Liver (tissue), 9 donors: Measurements from ENCODE around the gene FCF1. TPM values are rescaled to one million over a fixed set of nuclear protein-coding genes. Genes with fewer than 3 reads are reported as not detected.

Experiments
- DNase-seq: peaks from one replicate; pipeline ENCODE4 v3.0.0-alpha.2; 2017; ENCODE audit warnings: low spot score
- H3K27ac ChIP-seq, 2 donors: one replicate each; pipeline ENCODE4 v1.7.0; 2013; ENCODE audit warnings: inconsistent platforms in 2 of 2, low read length in 2 of 2, control low read depth in 1 of 2, low read depth in 1 of 2, mild to moderate bottlenecking in 1 of 2
- H3K27me3 ChIP-seq, 4 donors: one replicate each; pipeline versions ENCODE4 v1.6.1 to v1.7.0; 2013; ENCODE audit warnings: low read length in 3 of 4, inconsistent platforms in 1 of 4, mild to moderate bottlenecking in 1 of 4, moderate library complexity in 1 of 4; ENCODE audit not compliant: control insufficient read depth in 4 of 4, insufficient read depth in 4 of 4
- H3K36me3 ChIP-seq, 4 donors: one replicate each; pipeline versions ENCODE4 v1.6.1 to v1.7.0; 2013; ENCODE audit warnings: low read length in 3 of 4, mild to moderate bottlenecking in 3 of 4, low read depth in 1 of 4, moderate library complexity in 1 of 4; ENCODE audit not compliant: control insufficient read depth in 4 of 4, insufficient read depth in 3 of 4
- H3K4me1 ChIP-seq, 4 donors: one replicate each; pipeline versions ENCODE4 v1.6.1 to v1.7.0; 2013; ENCODE audit warnings: low read length in 3 of 4, mild to moderate bottlenecking in 3 of 4, moderate library complexity in 1 of 4; ENCODE audit not compliant: control insufficient read depth in 4 of 4, insufficient read depth in 4 of 4
- H3K4me3 ChIP-seq, 3 donors: one replicate each; pipeline versions ENCODE4 v1.6.1 to v1.7.0; 2013; ENCODE audit warnings: low read length in 3 of 3, control low read depth in 1 of 3, low read depth in 1 of 3, mild to moderate bottlenecking in 1 of 3
- H3K9ac ChIP-seq, 2 donors: one replicate each; pipeline ENCODE4 v1.7.0; 2013; ENCODE audit warnings: low read length in 2 of 2, mild to moderate bottlenecking in 2 of 2, moderate library complexity in 2 of 2, control low read depth in 1 of 2, low read depth in 1 of 2
- H3K9me3 ChIP-seq, 4 donors: one replicate each; pipeline versions ENCODE4 v1.6.1 to v1.7.0; 2013; ENCODE audit warnings: low read length in 3 of 4; ENCODE audit not compliant: control insufficient read depth in 4 of 4
- ATF3 ChIP-seq: IDR thresholded peaks from 2 replicates; pipeline ENCODE4 v1.6.1; 2016; ENCODE audit warnings: antibody characterized with exemption
- CTCF ChIP-seq: fragments of 150-350 bp; IDR thresholded peaks from 2 replicates; pipeline ENCODE4 v1.5.1; 2017; ENCODE audit warnings: improper control_type of control experiment, low read depth, low read length; ENCODE audit not compliant: missing input control
- EGR1 ChIP-seq, 2 donors: IDR thresholded peaks; 2 replicates each; pipeline ENCODE4 v1.6.1; 2016 to 2018; ENCODE audit warnings: antibody characterized with exemption in 2 of 2, low read depth in 2 of 2
- FOXA1 ChIP-seq: IDR thresholded peaks from 2 replicates; pipeline ENCODE4 v1.6.1; 2016; ENCODE audit warnings: antibody characterized with exemption
- FOXA2 ChIP-seq: IDR thresholded peaks from 2 replicates; pipeline ENCODE4 v1.6.1; 2016; ENCODE audit warnings: antibody characterized with exemption
- GABPA ChIP-seq, 2 donors: IDR thresholded peaks in 1 of 2; conservative IDR thresholded peaks in 1 of 2; 2 replicates each; pipeline ENCODE4 v1.6.1; 2016; ENCODE audit warnings: antibody characterized with exemption in 2 of 2, mild to moderate bottlenecking in 1 of 2, moderate library complexity in 1 of 2
- HNF4A ChIP-seq, 2 donors: conservative IDR thresholded peaks; 2 replicates each; pipeline ENCODE4 v1.6.1; 2016; ENCODE audit warnings: antibody characterized with exemption in 2 of 2, mild to moderate bottlenecking in 2 of 2
- HNF4G ChIP-seq: IDR thresholded peaks from 2 replicates; pipeline ENCODE4 v1.6.1; 2016; ENCODE audit warnings: antibody characterized with exemption
- JUND ChIP-seq, 2 donors: IDR thresholded peaks; 2 replicates each; pipeline ENCODE4 v1.6.1; 2016; ENCODE audit warnings: antibody characterized with exemption in 2 of 2
- MAX ChIP-seq: IDR thresholded peaks from 2 replicates; pipeline ENCODE4 v1.6.1; 2016; ENCODE audit warnings: antibody characterized with exemption
- NR2F2 ChIP-seq: IDR thresholded peaks from 2 replicates; pipeline ENCODE4 v1.6.1; 2016; ENCODE audit warnings: antibody characterized with exemption
- RAD21 ChIP-seq, 2 donors: IDR thresholded peaks; 2 replicates each; pipeline ENCODE4 v1.6.1; 2016; ENCODE audit warnings: antibody characterized with exemption in 2 of 2, mild to moderate bottlenecking in 2 of 2
- REST ChIP-seq: IDR thresholded peaks from 2 replicates; pipeline ENCODE4 v1.6.1; 2016; ENCODE audit warnings: antibody characterized with exemption, mild to moderate bottlenecking
- RXRA ChIP-seq, 2 donors: IDR thresholded peaks; 2 replicates each; pipeline ENCODE4 v1.6.1; 2017 to 2018; ENCODE audit warnings: antibody characterized with exemption in 2 of 2, mild to moderate bottlenecking in 1 of 2
- SP1 ChIP-seq: IDR thresholded peaks from 2 replicates; pipeline ENCODE4 v1.6.1; 2018; ENCODE audit warnings: antibody characterized with exemption, mild to moderate bottlenecking
- TAF1 ChIP-seq: conservative IDR thresholded peaks from 2 replicates; pipeline ENCODE4 v1.6.1; 2016; ENCODE audit warnings: antibody characterized with exemption, mild to moderate bottlenecking
- YY1 ChIP-seq: IDR thresholded peaks from 2 replicates; pipeline ENCODE4 v1.6.1; 2016; ENCODE audit warnings: antibody characterized with exemption, mild to moderate bottlenecking
- ZBTB33 ChIP-seq: IDR thresholded peaks from 2 replicates; pipeline ENCODE4 v1.6.1; 2016; ENCODE audit warnings: antibody characterized with exemption
- WGBS: extraction: QIAGEN DNeasy Blood & Tissue Kit; methylation state at CpG from one replicate; pipeline ENCODE4 v1.1.7; 2013; 5-methylcytosine and 5-hydroxymethylcytosine counted together
- polyA plus RNA-seq, 2 donors: library from polyadenylated mRNA; stranded (reverse) in 1 of 2; unstranded in 1 of 2; fragments of 200-250 nt in 1 of 2; fragments of >200 nt in 1 of 2; fragmentation: Nextera tagmentation in 1 of 2; extraction: Ambion mirVana in 1 of 2; gene quantifications; one replicate each; pipeline versions ENCODE4 v1.2.1 to v1.2.3, GENCODE V29; 2013 to 2015
- total RNA-seq, 2 donors: library from RNA; depleted of rRNA; stranded (reverse); fragments of >200 nt; gene quantifications; one replicate each; pipeline ENCODE4 v1.2.3, GENCODE V29; 2014
- donor health status: healthy.
- donor health status: healthy.
- donor health status: healthy.
- donor health status: healthy.
- donor health status: healthy.

Gene FCF1
- 10 to 100 TPM; 14.6 to 15.3 TPM for total RNA-seq
- polyA plus RNA-seq, result 10 to 100 TPM in 1 of 2 donors, 1 to 10 TPM in 1; 3.7 to 12.7 TPM

GRCh38 chr14:74712499-74713394, at the start of gene FCF1, which contains the start of gene AREL1:
FCF1 (plus strand) TSS chr14:74713144; CDS start chr14:74713198, 54 bp downstream.
AREL1 (minus strand) TSS chr14:74713080; CDS start chr14:74685615, 27,465 bp downstream.
- TF ChIP-seq FOXA2 (no peak), GABPA (IDR thresholded peaks at IDR 0.05 in 1 of 2, conservative IDR thresholded peaks at IDR 0.05 in 1 of 2) (peak; percentile 99 to 100), REST (no peak), HNF4G (no peak), RAD21 (IDR thresholded peaks at IDR 0.05) (peak; percentile 40 to 49), HNF4A (conservative IDR thresholded peaks at IDR 0.05) (no peak), SP1 (no peak), FOXA1 (no peak), EGR1 (IDR thresholded peaks at IDR 0.05; ENCODE audit: low read depth in 2 of 2) (peak; percentile 28 to 37), JUND (IDR thresholded peaks at IDR 0.05) (no peak), ZBTB33 (peak; percentile 48), RXRA (IDR thresholded peaks at IDR 0.05) (peak; percentile 31 to 53), MAX (no peak), ATF3 (no peak), TAF1 (no peak), CTCF (no peak), YY1 (peak; percentile 52), NR2F2 (no peak)
- Histone ChIP-seq H3K4me3 (peak within 1 kb of the TSS; percentile 67 to 84 (median 77)), H3K4me1 (peaks cover 2 to 29% (median 24%) of the 10 kb centered on the region in 4 donors), H3K27ac (peak within 1 kb of the TSS; percentile 33 to 45), H3K9ac (peak within 1 kb of the TSS; percentile 71 to 97), H3K27me3 (no peaks in the 10 kb centered on the region), H3K9me3 (no peaks in the 10 kb centered on the region), H3K36me3 (peaks cover 2 to 20% (median 8%) of the 10 kb centered on the region in 4 donors)
- WGBS, result under 1% methylated on average over 31 of the region's 31 CpGs
- peak; percentile 84 for DNase-seq
